ENCODE data around the gene NELL1. TPM values are rescaled to one million over a fixed set of nuclear protein-coding genes. Genes with fewer than 3 reads are reported as not detected.

The NELL1 gene
- total and polyA plus RNA-seq, 2 donors (not counting 1 experiment from before 2014, with no cell fraction given): not detected

- no peaks in the 10 kb centered on the region for H3K4me1 ChIP-seq (ENCODE audit: control insufficient read depth, extremely low read depth, insufficient read depth, low read length)
- no peak overlapping the region for H3K4me2 ChIP-seq (ENCODE audit: extremely low read depth, insufficient read depth, low read length)
- TF ChIP-seq EZH2 (IDR thresholded peaks at IDR 0.05; ENCODE audit: low read length, missing control alignments) (no peak), CTCF (conservative IDR thresholded peaks at IDR 0.05 in 1 of 2, IDR thresholded peaks at IDR 0.05 in 1 of 2; ENCODE audit: low read depth in 1 of 2, low read length in 2 of 2) (no peak)
- no peaks in the 10 kb centered on the region for H3K36me3 ChIP-seq (ENCODE audit: control insufficient read depth, insufficient read depth, low read length)
- no peaks in the 10 kb centered on the region for H3K79me2 ChIP-seq (ENCODE audit: control insufficient read depth, insufficient read depth, low read length)
- no peak overlapping the region for H3K27ac ChIP-seq (ENCODE audit: insufficient read depth, low read length)
- no peak for DNase-seq (ENCODE audit: low read depth in 2 of 2)
- H4K20me1 ChIP-seq (ENCODE audit: control insufficient read depth, extremely low read depth, insufficient read depth, low read length): no peaks in the 10 kb centered on the region
- H2AFZ ChIP-seq (ENCODE audit: low read length): no peak overlapping the region
- no peaks in the 10 kb centered on the region for H3K9me3 ChIP-seq (ENCODE audit: control insufficient read depth, insufficient read depth, low read depth, low read length)
- H3K27me3 ChIP-seq (ENCODE audit: control insufficient read depth, insufficient read depth, low read length): no peaks in the 10 kb centered on the region
- no peak overlapping the region for H3K9ac ChIP-seq (ENCODE audit: insufficient read depth, low read length)
- H3K4me3 ChIP-seq (replicated peaks in 1 of 4; ENCODE audit: control extremely low read depth in 1 of 4, insufficient read depth in 1 of 4, low read depth in 3 of 4, low read length in 4 of 4): no peak overlapping the region
Measured at GRCh38 chr11:21615955-21616371, 946.6 kb downstream of the NELL1 start.

GRCh38 chr11:21622566-21622965 lies 953.2 kb downstream of the NELL1 start:
- Histone ChIP-seq H3K4me2 (ENCODE audit: extremely low read depth, insufficient read depth, low read length) (no peak overlapping the region), H3K9me3 (ENCODE audit: control insufficient read depth, insufficient read depth, low read depth, low read length) (no peaks in the 10 kb centered on the region), H3K79me2 (ENCODE audit: control insufficient read depth, insufficient read depth, low read length) (no peaks in the 10 kb centered on the region), H3K27ac (ENCODE audit: insufficient read depth, low read length) (no peak overlapping the region), H3K4me3 (replicated peaks in 1 of 4; ENCODE audit: control extremely low read depth in 1 of 4, insufficient read depth in 1 of 4, low read depth in 3 of 4, low read length in 4 of 4) (no peak overlapping the region), H4K20me1 (ENCODE audit: control insufficient read depth, extremely low read depth, insufficient read depth, low read length) (no peaks in the 10 kb centered on the region), H3K9ac (ENCODE audit: insufficient read depth, low read length) (no peak overlapping the region), H3K36me3 (ENCODE audit: control insufficient read depth, insufficient read depth, low read length) (no peaks in the 10 kb centered on the region), H3K4me1 (ENCODE audit: control insufficient read depth, extremely low read depth, insufficient read depth, low read length) (no peaks in the 10 kb centered on the region), H2AFZ (ENCODE audit: low read length) (no peak overlapping the region), H3K27me3 (ENCODE audit: control insufficient read depth, insufficient read depth, low read length) (no peaks in the 10 kb centered on the region)
- TF ChIP-seq EZH2 (IDR thresholded peaks at IDR 0.05; ENCODE audit: low read length, missing control alignments) (no peak), CTCF (conservative IDR thresholded peaks at IDR 0.05 in 1 of 2, IDR thresholded peaks at IDR 0.05 in 1 of 2; ENCODE audit: low read depth in 1 of 2, low read length in 2 of 2) (no peak)
- no peak for DNase-seq (ENCODE audit: low read depth in 2 of 2)

GRCh38 chr11:21622995-21623394 lies 953.6 kb downstream of the NELL1 start:
- no peaks in the 10 kb centered on the region for H3K27me3 ChIP-seq (ENCODE audit: control insufficient read depth, insufficient read depth, low read length)

More at GRCh38 chr11:21622995-21623394, 953.6 kb downstream of the NELL1 start:
- Histone ChIP-seq H3K9ac (ENCODE audit: insufficient read depth, low read length) (no peak overlapping the region), H3K27ac (ENCODE audit: insufficient read depth, low read length) (no peak overlapping the region), H2AFZ (ENCODE audit: low read length) (no peak overlapping the region), H3K4me2 (ENCODE audit: extremely low read depth, insufficient read depth, low read length) (no peak overlapping the region), H3K9me3 (ENCODE audit: control insufficient read depth, insufficient read depth, low read depth, low read length) (no peaks in the 10 kb centered on the region), H4K20me1 (ENCODE audit: control insufficient read depth, extremely low read depth, insufficient read depth, low read length) (no peaks in the 10 kb centered on the region), H3K4me3 (replicated peaks in 1 of 4; ENCODE audit: control extremely low read depth in 1 of 4, insufficient read depth in 1 of 4, low read depth in 3 of 4, low read length in 4 of 4) (no peak overlapping the region), H3K4me1 (ENCODE audit: control insufficient read depth, extremely low read depth, insufficient read depth, low read length) (no peaks in the 10 kb centered on the region), H3K79me2 (ENCODE audit: control insufficient read depth, insufficient read depth, low read length) (no peaks in the 10 kb centered on the region), H3K36me3 (ENCODE audit: control insufficient read depth, insufficient read depth, low read length) (no peaks in the 10 kb centered on the region)
- DNase-seq (ENCODE audit: low read depth in 2 of 2): no peak
- TF ChIP-seq CTCF (conservative IDR thresholded peaks at IDR 0.05 in 1 of 2, IDR thresholded peaks at IDR 0.05 in 1 of 2; ENCODE audit: low read depth in 1 of 2, low read length in 2 of 2) (no peak), EZH2 (IDR thresholded peaks at IDR 0.05; ENCODE audit: low read length, missing control alignments) (no peak)

Other genes starting within 250 kb of the NELL1 start
- gene SLC6A5, start 70.0 kb upstream of the NELL1 start, total RNA-seq: not detected in 2 replicates
- gene SLC6A5, start 70.0 kb upstream of the NELL1 start, polyA plus RNA-seq: not detected in 2 replicates